GM21367 (cell line): ENCODE results near the gene REC8.

Experiments
- ATAC-seq: cut with Tn5 transposase; IDR thresholded peaks from one replicate; pipeline ENCODE4 v1.9.1; 2021; ENCODE audit not compliant: unreplicated experiment

The REC8 gene

GRCh38 chr14:24224618-24225071 is 52.8 kb downstream of the REC8 start:
- ATAC-seq = no peak

DNA sequence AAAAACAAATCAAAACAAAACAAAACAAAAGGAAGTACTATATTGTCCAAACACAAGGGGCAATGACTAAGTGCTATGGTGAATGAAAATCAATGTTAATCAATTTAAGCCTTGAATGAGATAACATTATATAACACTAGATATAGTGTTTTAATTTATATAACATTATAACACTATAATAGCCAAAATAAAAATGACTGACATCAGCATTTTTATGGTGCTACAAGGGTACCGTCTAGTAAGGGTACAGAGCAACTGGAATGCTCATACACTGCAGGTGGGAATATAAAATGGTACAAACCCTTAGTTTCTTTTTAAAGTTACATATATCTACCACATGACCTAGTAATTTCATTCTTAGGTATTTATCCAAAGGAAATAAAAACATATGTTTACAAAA is 54.6 kb downstream of the REC8 start:
- no peak for ATAC-seq

DNA sequence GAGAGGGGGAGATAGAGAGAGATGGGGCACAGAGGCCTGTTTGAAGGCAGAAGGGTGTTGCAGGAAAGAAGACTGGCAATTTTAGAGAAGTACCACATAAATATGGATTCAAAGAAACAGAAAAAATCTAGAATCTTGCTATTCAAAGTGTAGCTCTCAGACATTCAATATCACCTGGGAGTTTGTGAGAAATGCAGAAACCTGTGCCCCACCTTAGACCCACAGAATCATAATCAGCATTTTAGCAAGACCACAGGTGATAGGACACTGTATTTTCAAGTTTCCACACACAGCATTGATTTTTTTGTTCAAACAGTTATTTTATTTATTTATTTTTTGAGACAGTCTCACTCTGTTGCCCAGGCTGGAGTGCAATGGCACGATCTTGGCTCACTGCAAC is 57.0 kb downstream of the REC8 start:
- no peak for ATAC-seq
